Lower leg skin (tissue), 4 donors: Measurements from ENCODE around the gene CKM. TPM values are rescaled to one million over a fixed set of nuclear protein-coding genes. Genes with fewer than 3 reads are reported as not detected.

Experiments used
- DNase-seq, 2 donors: peaks; one replicate each; pipeline ENCODE4 v3.0.0-alpha.2; 2019; ENCODE audit warnings: low spot score in 2 of 2
- H3K4me3 ChIP-seq: fragments of 200-600 bp; sonication (generic); 2 replicates; pipeline ENCODE4 v1.5.1; 2017; ENCODE audit warnings: mild to moderate bottlenecking, low read depth; ENCODE audit not compliant: poor library complexity, severe bottlenecking
- CTCF ChIP-seq, 3 donors: fragments of 450-650 bp; IDR thresholded peaks; one replicate each; pipeline ENCODE4 v1.5.1; 2016; ENCODE audit warnings: antibody characterized with exemption in 3 of 3, mild to moderate bottlenecking in 3 of 3, moderate library complexity in 2 of 3
- POLR2A ChIP-seq, 2 donors: fragments of 450-650 bp; IDR thresholded peaks; one replicate each; pipeline ENCODE4 v1.6.1; 2016 to 2017; ENCODE audit warnings: antibody characterized with exemption in 2 of 2, mild to moderate bottlenecking in 1 of 2, moderate library complexity in 1 of 2
- WGBS, 2 donors: methylation state at CpG; one replicate each; pipeline ENCODE4 v1.1.5; 2018; 5-methylcytosine and 5-hydroxymethylcytosine counted together
- intact Hi-C: fragments of 100-400 bp; cut with DNase I; formaldehyde crosslinking; loops from one replicate; pipeline ENCODE4 v1.15.0; 2023; ENCODE audit warnings: low total_unique reads
- total RNA-seq, 4 donors: library from RNA; depleted of rRNA; stranded (reverse); fragments of >200 nt; gene quantifications; one replicate each; pipeline ENCODE4 v1.1.0, GENCODE V29; 2016

CKM gene
- 1 to 10 TPM in 2 of 4 donors, under 1 TPM in 1, not detected in 1; 0.13 to 2.9 (median 1.3) TPM for total RNA-seq

- H3K4me3 ChIP-seq, result no peak within 1 kb of the TSS
- no peak for DNase-seq
- TF ChIP-seq CTCF (IDR thresholded peaks at IDR 0.05), result no peak
- TF ChIP-seq POLR2A (IDR thresholded peaks at IDR 0.05), result no peak
- 29 to 43% methylated on average over 7 to 9 of the region's 15 CpGs for WGBS, 2 donors
- intact Hi-C loops, result loop anchor here (10.0 kb wide), 1 partner anchor 418 kb away; the partner anchor contains the start of gene APOE
Observed at GRCh38 chr19:45322744-45323281, at the start of gene CKM. Gene CKM (minus strand): TSS chr19:45322875. CDS start chr19:45319713, 3,162 bp downstream.

- TF ChIP-seq CTCF (IDR thresholded peaks at IDR 0.05), result no peak
- TF ChIP-seq POLR2A (IDR thresholded peaks at IDR 0.05), result no peak
- H3K4me3 ChIP-seq, result peak within 1 kb of the TSS; percentile 64
- DNase-seq, result peak; percentile 99 to 100
- WGBS, 2 donors, result 4 to 5% methylated on average over 48 to 51 of the region's 55 CpGs
- intact Hi-C loops, result no loop called here
Observed at GRCh38 chr19:45370410-45371204, 47.9 kb upstream of the CKM start, which contains the start of gene ERCC2. Gene ERCC2 (minus strand): TSS chr19:45370573. CDS start chr19:45370540, 33 bp downstream.

GRCh38 chr19:45368737-45369340 lies 46.2 kb upstream of the CKM start:
- DNase-seq, result no peak
- intact Hi-C loops, result no loop called here
- TF ChIP-seq POLR2A (IDR thresholded peaks at IDR 0.05) (no peak), CTCF (IDR thresholded peaks at IDR 0.05) (no peak)
- WGBS, 2 donors, result 85 to 87% methylated on average over 11 of the region's 11 CpGs
- no peak overlapping the region for H3K4me3 ChIP-seq

GRCh38 chr19:45368127-45368526 lies 45.5 kb upstream of the CKM start:
- WGBS, 2 donors, result 94 to 99% methylated on average over 4 of the region's 4 CpGs
- intact Hi-C loops, result no loop called here
- H3K4me3 ChIP-seq, result no peak overlapping the region
- no peak for TF ChIP-seq CTCF (IDR thresholded peaks at IDR 0.05)
- TF ChIP-seq POLR2A (IDR thresholded peaks at IDR 0.05), result no peak
- no peak for DNase-seq

GRCh38 chr19:45364696-45365095 lies 42.0 kb upstream of the CKM start:
- TF ChIP-seq CTCF (IDR thresholded peaks at IDR 0.05), result no peak
- no peak for TF ChIP-seq POLR2A (IDR thresholded peaks at IDR 0.05)
- no peak for DNase-seq
- intact Hi-C loops, result no loop called here
- 85 to 88% methylated on average over 9 to 10 of the region's 12 CpGs for WGBS, 2 donors
- H3K4me3 ChIP-seq, result no peak overlapping the region
